HG02885 (cell line): ENCODE results near the gene WAS.
A peak's percentile ranks its signal among the peaks of the same experiment; 100 is the strongest.
"Not testable (repeated sequence)": the region's sequence is repeated elsewhere in the genome, so short reads cannot be mapped to it uniquely, and the experiment has no call there.

Experiments used
- ATAC-seq: cut with Tn5 transposase; IDR thresholded peaks from one replicate; pipeline ENCODE4 v1.9.1; 2021; ENCODE audit warnings: mild to moderate bottlenecking; ENCODE audit not compliant: unreplicated experiment, poor library complexity

WAS gene

GRCh38 chrX:48682795-48683194 is 804 bp upstream of the WAS start:
- ATAC-seq, result not testable (repeated sequence)

GRCh38 chrX:48684134-48684533 is 535 bp downstream of the WAS start:
- no peak for ATAC-seq

- ATAC-seq, result no peak
Measured at GRCh38 chrX:48685416-48685815, 1.8 kb downstream of the WAS start.

GRCh38 chrX:48688531-48689150 is 5.0 kb downstream of the WAS start:
- ATAC-seq, result no peak

GRCh38 chrX:48689208-48689920 is 5.8 kb downstream of the WAS start:
- no peak for ATAC-seq

- not testable (repeated sequence) for ATAC-seq
Measured at GRCh38 chrX:48691746-48692145, 8.1 kb downstream of the WAS start.

GRCh38 chrX:48694776-48695533 is 11.4 kb downstream of the WAS start:
- ATAC-seq, result no peak

- no peak for ATAC-seq
Measured at GRCh38 chrX:48695534-48695896, 11.9 kb downstream of the WAS start.

GRCh38 chrX:48695925-48696300 is 12.3 kb downstream of the WAS start:
- ATAC-seq, result no peak

GRCh38 chrX:48696301-48696908 is 12.8 kb downstream of the WAS start, which contains the start of gene SUV39H1:
Gene SUV39H1 (plus strand): TSS chrX:48696734. CDS start chrX:48696785, 51 bp downstream.
- ATAC-seq, result peak; percentile 90

GRCh38 chrX:48696909-48697727 is 13.5 kb downstream of the WAS start:
- ATAC-seq, result peak; percentile 26

GRCh38 chrX:48698306-48698705 is 14.7 kb downstream of the WAS start:
- ATAC-seq, result no peak

GRCh38 chrX:48700246-48700645 is 16.6 kb downstream of the WAS start:
- no peak for ATAC-seq

- no peak for ATAC-seq
Measured at GRCh38 chrX:48700951-48701653, 17.5 kb downstream of the WAS start.

GRCh38 chrX:48702032-48702431 is 18.4 kb downstream of the WAS start:
- ATAC-seq, result no peak

GRCh38 chrX:48702716-48703115 is 19.1 kb downstream of the WAS start:
- ATAC-seq, result no peak

GRCh38 chrX:48703228-48703627 is 19.6 kb downstream of the WAS start:
- no peak for ATAC-seq

GRCh38 chrX:48703642-48704481 is 20.3 kb downstream of the WAS start:
- ATAC-seq, result no peak

GRCh38 chrX:48705871-48706270 is 22.3 kb downstream of the WAS start:
- no peak for ATAC-seq
